Stimulated activated CD4-positive, alpha-beta T cell treated with anti-CD3 and anti-CD28 coated beads, TNF-alpha, amount 100 ng/mL, for 48 hours (primary cell): ENCODE results near the gene SMARCA4.
"Not testable (repeated sequence)": the region's sequence is repeated elsewhere in the genome, so short reads cannot be mapped to it uniquely, and the experiment has no call there.

ENCODE experiments used
- DNase-seq, 3 donors: peaks; one replicate each; pipeline ENCODE4 v3.0.0-alpha.2; 2020; ENCODE audit warnings: low read depth in 3 of 3

SMARCA4 gene

GRCh38 chr19:11098327-11098726, 137.5 kb downstream of the SMARCA4 start:
- DNase-seq = no peak

DNA sequence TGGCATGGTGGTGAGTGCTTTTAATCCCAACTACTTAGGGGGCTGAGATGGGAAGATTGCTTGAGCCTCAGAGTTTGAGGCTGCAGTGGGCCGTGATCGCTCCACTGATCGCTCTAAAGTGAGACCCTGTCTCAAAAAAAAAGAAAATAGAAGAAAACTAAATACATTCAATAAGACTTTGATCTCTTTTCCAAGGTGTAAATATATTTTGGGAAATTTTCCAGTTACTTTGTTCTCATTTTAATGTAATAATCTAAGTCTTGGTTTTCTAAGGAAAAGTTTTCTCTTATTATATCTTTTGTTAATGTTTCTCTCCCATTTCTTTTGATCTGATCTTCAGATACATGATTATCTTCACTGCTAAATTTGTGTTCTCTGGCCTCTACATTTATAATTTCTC, 138.0 kb downstream of the SMARCA4 start:
- no peak for DNase-seq

DNA sequence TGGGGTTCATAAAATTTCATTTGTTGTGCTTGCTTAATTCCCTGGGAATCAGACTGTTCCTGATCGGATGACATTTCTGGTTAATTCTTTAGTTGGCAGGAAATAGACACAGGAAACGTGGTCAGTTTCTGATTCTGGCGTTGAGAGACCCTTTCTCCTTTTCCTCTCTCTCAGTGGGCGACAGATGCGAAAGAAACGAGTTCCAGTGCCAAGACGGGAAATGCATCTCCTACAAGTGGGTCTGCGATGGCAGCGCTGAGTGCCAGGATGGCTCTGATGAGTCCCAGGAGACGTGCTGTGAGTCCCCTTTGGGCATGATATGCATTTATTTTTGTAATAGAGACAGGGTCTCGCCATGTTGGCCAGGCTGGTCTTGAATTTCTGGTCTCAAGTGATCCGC, 139.2 kb downstream of the SMARCA4 start:
- DNase-seq = no peak

- no peak for DNase-seq
These were observed 140.2 kb downstream of the SMARCA4 start for GRCh38 chr19:11101057-11101456.

- no peak for DNase-seq
These were observed 142.1 kb downstream of the SMARCA4 start for GRCh38 chr19:11102944-11103343.

GRCh38 chr19:11103667-11104066, 142.8 kb downstream of the SMARCA4 start:
- DNase-seq = not testable (repeated sequence)

DNA sequence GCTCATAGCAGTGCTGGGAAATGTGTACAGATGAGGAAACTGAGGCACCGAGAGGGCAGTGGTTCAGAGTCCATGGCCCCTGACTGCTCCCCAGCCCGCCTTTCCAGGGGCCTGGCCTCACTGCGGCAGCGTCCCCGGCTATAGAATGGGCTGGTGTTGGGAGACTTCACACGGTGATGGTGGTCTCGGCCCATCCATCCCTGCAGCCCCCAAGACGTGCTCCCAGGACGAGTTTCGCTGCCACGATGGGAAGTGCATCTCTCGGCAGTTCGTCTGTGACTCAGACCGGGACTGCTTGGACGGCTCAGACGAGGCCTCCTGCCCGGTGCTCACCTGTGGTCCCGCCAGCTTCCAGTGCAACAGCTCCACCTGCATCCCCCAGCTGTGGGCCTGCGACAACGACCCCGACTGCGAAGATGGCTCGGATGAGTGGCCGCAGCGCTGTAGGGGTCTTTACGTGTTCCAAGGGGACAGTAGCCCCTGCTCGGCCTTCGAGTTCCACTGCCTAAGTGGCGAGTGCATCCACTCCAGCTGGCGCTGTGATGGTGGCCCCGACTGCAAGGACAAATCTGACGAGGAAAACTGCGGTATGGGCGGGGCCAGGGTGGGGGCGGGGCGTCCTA, 144.3 kb downstream of the SMARCA4 start:
- no peak for DNase-seq

GRCh38 chr19:11106477-11106876, 145.6 kb downstream of the SMARCA4 start:
- DNase-seq = no peak

GRCh38 chr19:11108746-11109145, 147.9 kb downstream of the SMARCA4 start:
- DNase-seq = no peak

GRCh38 chr19:11111117-11111770, 150.4 kb downstream of the SMARCA4 start:
- DNase-seq = no peak

GRCh38 chr19:11111771-11112144, 150.9 kb downstream of the SMARCA4 start:
- no peak for DNase-seq
